Measurements from ENCODE around the gene CHPT1.

CHPT1 gene

GRCh38 chr12:101690544-101691098, 6.8 kb upstream of the CHPT1 start:
- Histone ChIP-seq H3K4me1 (ENCODE audit: insufficient read depth, low read length) (no peaks in the 10 kb centered on the region), H3K4me2 (ENCODE audit: insufficient read depth, low read length) (no peak overlapping the region), H3K4me3 (ENCODE audit: low read depth in 1 of 2, low read length in 2 of 2) (no peak overlapping the region), H3K9ac (ENCODE audit: low read depth, low read length) (no peak overlapping the region), H3K36me3 (ENCODE audit: insufficient read depth, low read length) (no peaks in the 10 kb centered on the region), H4K20me1 (ENCODE audit: insufficient read depth, low read length) (no peaks in the 10 kb centered on the region), H3K79me2 (ENCODE audit: insufficient read depth, low read length) (no peaks in the 10 kb centered on the region), H2AFZ (ENCODE audit: low read depth, low read length) (no peak overlapping the region), H3K27me3 (ENCODE audit: insufficient read depth, low read length, poor library complexity) (peaks cover 3% of the 10 kb centered on the region), H3K9me3 (ENCODE audit: insufficient read depth, low read length, severe bottlenecking) (no peaks in the 10 kb centered on the region), H3K27ac (ENCODE audit: low read length) (no peak overlapping the region)
- TF ChIP-seq EZH2 (IDR thresholded peaks at IDR 0.05; ENCODE audit: borderline replicate concordance, low read depth, low read length, severe bottlenecking) (no peak), CTCF (IDR thresholded peaks at IDR 0.05; ENCODE audit: borderline replicate concordance, extremely low read depth, low read length, poor library complexity, severe bottlenecking) (no peak)
- DNase-seq (no peak), ATAC-seq (ENCODE audit: insufficient read depth, low read depth) (no peak)

- no peaks in the 10 kb centered on the region for H3K36me3 ChIP-seq (ENCODE audit: insufficient read depth, low read length)
- no peak for TF ChIP-seq EZH2 (IDR thresholded peaks at IDR 0.05; ENCODE audit: borderline replicate concordance, low read depth, low read length, severe bottlenecking)
- TF ChIP-seq CTCF (IDR thresholded peaks at IDR 0.05; ENCODE audit: borderline replicate concordance, extremely low read depth, low read length, poor library complexity, severe bottlenecking): no peak
- ATAC-seq (ENCODE audit: insufficient read depth, low read depth) (no peak), DNase-seq (no peak)
- no peak overlapping the region for H3K9ac ChIP-seq (ENCODE audit: low read depth, low read length)
- H3K4me1 ChIP-seq (ENCODE audit: insufficient read depth, low read length): peaks cover 4% of the 10 kb centered on the region
- peaks cover 3% of the 10 kb centered on the region for H3K27me3 ChIP-seq (ENCODE audit: insufficient read depth, low read length, poor library complexity)
- H4K20me1 ChIP-seq (ENCODE audit: insufficient read depth, low read length): no peaks in the 10 kb centered on the region
- H2AFZ ChIP-seq (ENCODE audit: low read depth, low read length): no peak overlapping the region
- no peak overlapping the region for H3K4me3 ChIP-seq (ENCODE audit: low read depth in 1 of 2, low read length in 2 of 2)
- H3K79me2 ChIP-seq (ENCODE audit: insufficient read depth, low read length): no peaks in the 10 kb centered on the region
- H3K27ac ChIP-seq (ENCODE audit: low read length): no peak overlapping the region
- H3K4me2 ChIP-seq (ENCODE audit: insufficient read depth, low read length): no peak overlapping the region
- H3K9me3 ChIP-seq (ENCODE audit: insufficient read depth, low read length, severe bottlenecking): no peaks in the 10 kb centered on the region
These were observed 5.8 kb upstream of the CHPT1 start for GRCh38 chr12:101691503-101692096.

GRCh38 chr12:101694297-101694848, 3.1 kb upstream of the CHPT1 start:
- H3K4me1 ChIP-seq (ENCODE audit: insufficient read depth, low read length): peaks cover 23% of the 10 kb centered on the region
- no peak overlapping the region for H3K4me2 ChIP-seq (ENCODE audit: insufficient read depth, low read length)
- H3K36me3 ChIP-seq (ENCODE audit: insufficient read depth, low read length): no peaks in the 10 kb centered on the region; the same call in 1 of the 2 replicates
- no peak overlapping the region for H2AFZ ChIP-seq (ENCODE audit: low read depth, low read length)
- H4K20me1 ChIP-seq (ENCODE audit: insufficient read depth, low read length): no peaks in the 10 kb centered on the region
- DNase-seq: no peak
- no peaks in the 10 kb centered on the region for H3K9me3 ChIP-seq (ENCODE audit: insufficient read depth, low read length, severe bottlenecking)
- H3K4me3 ChIP-seq (ENCODE audit: low read depth in 1 of 2, low read length in 2 of 2): no peak overlapping the region
- H3K27ac ChIP-seq (ENCODE audit: low read length): no peak overlapping the region
- peaks cover 7% of the 10 kb centered on the region for H3K79me2 ChIP-seq (ENCODE audit: insufficient read depth, low read length)
- TF ChIP-seq EZH2 (IDR thresholded peaks at IDR 0.05; ENCODE audit: borderline replicate concordance, low read depth, low read length, severe bottlenecking) (no peak), CTCF (IDR thresholded peaks at IDR 0.05; ENCODE audit: borderline replicate concordance, extremely low read depth, low read length, poor library complexity, severe bottlenecking) (no peak)
- no peak overlapping the region for H3K9ac ChIP-seq (ENCODE audit: low read depth, low read length)
- ATAC-seq (ENCODE audit: insufficient read depth, low read depth): no peak
- peaks cover 3% of the 10 kb centered on the region for H3K27me3 ChIP-seq (ENCODE audit: insufficient read depth, low read length, poor library complexity)

Measured in DND-41 (cell line).